GM18907 (cell line): Measurements from ENCODE around the gene VAMP3.

Experiments used
- ATAC-seq: cut with Tn5 transposase; IDR thresholded peaks from one replicate; pipeline ENCODE4 v1.9.1; 2021; ENCODE audit warnings: mild to moderate bottlenecking, moderate library complexity; ENCODE audit not compliant: unreplicated experiment

Gene VAMP3

GRCh38 chr1:7770997-7771822 lies at the start of gene VAMP3:
Gene VAMP3, plus strand, starts transcription at chr1:7771296. Its CDS starts 88 bp downstream, at chr1:7771384.
- peak; percentile 69 for ATAC-seq

GRCh38 chr1:7721940-7722669 lies 49.0 kb upstream of the VAMP3 start:
- ATAC-seq = no peak

- no peak for ATAC-seq
Measured at GRCh38 chr1:7722670-7723012, 48.5 kb upstream of the VAMP3 start.

GRCh38 chr1:7726623-7727022 lies 44.5 kb upstream of the VAMP3 start:
- ATAC-seq = no peak

GRCh38 chr1:7727809-7728471 lies 43.2 kb upstream of the VAMP3 start:
- no peak for ATAC-seq

- ATAC-seq = no peak
Measured at GRCh38 chr1:7729761-7730160, 41.3 kb upstream of the VAMP3 start.

GRCh38 chr1:7732331-7732730 lies 38.8 kb upstream of the VAMP3 start:
- ATAC-seq = no peak

DNA sequence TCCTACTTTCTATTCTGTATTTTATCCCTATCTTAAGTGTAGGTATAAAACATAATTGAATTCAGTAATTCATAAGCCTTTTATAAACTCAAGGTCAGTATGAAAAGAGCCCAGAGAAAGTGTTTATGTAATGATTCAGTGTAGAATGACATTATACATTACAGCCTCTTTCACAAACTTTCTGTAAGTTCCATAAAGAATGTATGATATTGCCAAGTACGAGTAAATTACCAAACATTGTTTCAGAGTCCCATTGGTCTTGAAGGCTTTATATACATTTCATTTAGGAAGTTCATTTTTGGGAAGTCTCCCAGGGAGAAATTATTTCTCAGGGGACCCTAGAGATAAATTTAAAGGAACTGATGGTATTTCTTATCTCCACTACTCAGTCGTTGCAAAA lies 37.8 kb upstream of the VAMP3 start:
- ATAC-seq = no peak

DNA sequence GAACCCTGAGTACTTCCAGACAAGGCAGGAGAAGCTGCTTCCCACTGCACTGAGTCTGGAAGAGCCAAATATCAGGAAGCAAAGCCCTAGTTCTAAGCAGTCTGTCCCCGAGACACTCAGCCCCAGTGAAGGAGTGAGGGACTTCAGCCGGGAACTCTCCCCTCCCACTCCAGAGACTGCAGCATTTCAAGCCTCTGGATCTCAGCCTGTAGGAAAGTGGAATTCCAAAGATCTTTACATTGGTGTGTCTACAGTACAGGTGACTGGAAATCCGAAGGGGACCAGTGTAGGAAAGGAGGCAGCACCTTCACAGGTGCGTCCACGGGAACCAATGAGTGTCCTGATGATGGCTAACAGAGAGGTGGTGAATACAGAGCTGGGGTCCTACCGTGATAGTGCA lies 33.1 kb upstream of the VAMP3 start:
- no peak for ATAC-seq

GRCh38 chr1:7743346-7743745 lies 27.8 kb upstream of the VAMP3 start:
- no peak for ATAC-seq

- ATAC-seq = no peak
Measured at GRCh38 chr1:7744882-7745281, 26.2 kb upstream of the VAMP3 start.

DNA sequence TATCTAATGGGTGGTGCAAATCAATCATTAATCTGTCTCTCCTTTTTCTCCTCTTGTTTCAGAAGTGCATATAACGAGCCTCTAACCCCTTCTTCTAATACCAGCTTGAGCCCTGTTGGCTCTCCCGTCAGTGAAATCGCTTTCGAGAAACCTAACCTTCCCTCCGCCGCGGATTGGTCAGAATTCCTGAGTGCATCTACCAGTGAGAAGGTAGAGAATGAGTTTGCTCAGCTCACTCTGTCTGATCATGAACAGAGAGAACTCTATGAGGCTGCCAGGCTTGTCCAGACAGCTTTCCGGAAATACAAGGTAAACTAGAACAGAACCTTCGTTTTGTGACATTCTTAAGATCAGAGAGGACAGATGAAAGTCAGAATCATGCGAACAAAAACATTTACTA lies 25.3 kb upstream of the VAMP3 start:
- no peak for ATAC-seq

DNA sequence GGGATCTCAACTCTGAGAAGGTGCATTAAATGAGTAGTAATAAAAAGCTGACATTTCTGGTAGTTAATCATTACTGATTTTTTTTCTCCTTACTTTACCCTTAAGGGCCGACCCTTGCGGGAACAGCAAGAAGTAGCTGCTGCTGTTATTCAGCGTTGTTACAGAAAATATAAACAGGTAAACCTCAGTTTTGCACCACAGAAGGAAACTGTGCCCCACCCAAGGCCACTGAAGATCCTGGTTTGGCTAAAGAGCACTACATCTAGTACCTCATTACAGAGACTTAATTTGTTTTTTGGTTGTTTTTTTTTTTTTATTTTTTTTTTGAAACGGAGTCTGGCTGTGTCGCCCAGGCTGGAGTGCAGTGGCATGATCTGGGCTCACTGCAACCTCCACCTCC lies 23.5 kb upstream of the VAMP3 start:
- ATAC-seq = no peak

- no peak for ATAC-seq
Measured at GRCh38 chr1:7749126-7749525, 22.0 kb upstream of the VAMP3 start.

DNA sequence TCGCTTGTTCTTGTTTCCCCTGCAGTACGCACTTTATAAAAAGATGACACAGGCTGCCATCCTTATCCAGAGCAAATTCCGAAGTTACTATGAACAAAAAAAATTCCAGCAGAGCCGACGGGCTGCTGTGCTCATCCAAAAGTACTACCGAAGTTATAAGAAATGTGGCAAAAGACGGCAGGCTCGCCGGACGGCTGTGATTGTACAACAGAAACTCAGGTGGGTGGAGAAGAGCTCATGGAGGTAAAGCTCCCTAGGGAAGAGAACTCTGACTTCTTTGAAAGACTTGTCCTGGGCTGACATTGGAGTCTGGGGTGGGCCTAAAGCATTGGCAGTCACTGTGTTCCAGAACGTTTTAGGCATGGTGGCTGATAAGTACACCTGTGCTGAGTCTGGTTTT lies 19.9 kb upstream of the VAMP3 start:
- no peak for ATAC-seq

DNA sequence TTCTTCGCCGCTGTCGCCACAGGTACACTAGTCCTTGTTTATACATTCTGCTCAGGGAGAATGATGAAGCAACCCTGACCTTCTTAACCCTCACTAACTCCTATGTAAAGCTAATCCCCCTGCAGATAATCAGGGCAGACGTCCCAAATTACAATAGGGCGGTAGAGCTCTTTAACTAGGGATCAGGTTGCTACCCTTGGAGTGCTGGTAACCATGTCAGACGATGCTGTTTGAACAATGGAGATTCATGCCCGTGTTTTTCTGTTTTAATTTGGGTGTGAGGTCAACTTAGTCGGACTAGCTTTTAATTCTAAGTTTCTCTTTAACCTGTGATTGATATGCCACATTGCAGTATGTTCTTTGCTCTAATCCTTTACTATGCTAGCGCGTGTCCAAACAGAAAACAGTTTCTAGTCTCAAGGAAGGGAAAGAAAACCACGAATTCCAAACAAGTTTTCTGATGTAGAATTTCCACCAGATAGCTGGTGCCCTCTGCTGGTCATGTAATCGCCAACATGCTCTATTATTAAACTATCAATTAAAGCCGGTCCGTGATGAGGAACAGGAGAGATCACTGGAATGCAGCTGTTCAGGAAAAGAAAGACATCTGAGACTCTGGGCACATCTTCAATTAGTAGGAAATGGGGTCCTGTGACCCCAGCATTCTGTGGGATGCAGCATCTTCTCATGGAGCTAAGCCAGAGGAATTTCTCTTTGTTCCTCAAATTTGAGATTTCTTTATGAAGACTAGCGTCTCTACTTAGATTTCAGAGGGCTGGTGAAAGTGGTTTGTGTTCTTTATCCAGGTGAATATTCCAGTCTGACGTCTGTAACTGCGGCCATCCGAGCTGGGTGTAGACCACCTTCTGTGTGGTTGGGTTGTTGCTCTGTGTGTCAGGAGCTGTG lies 18.3 kb upstream of the VAMP3 start:
- ATAC-seq = no peak

GRCh38 chr1:7753641-7754040 lies 17.5 kb upstream of the VAMP3 start:
- no peak for ATAC-seq

DNA sequence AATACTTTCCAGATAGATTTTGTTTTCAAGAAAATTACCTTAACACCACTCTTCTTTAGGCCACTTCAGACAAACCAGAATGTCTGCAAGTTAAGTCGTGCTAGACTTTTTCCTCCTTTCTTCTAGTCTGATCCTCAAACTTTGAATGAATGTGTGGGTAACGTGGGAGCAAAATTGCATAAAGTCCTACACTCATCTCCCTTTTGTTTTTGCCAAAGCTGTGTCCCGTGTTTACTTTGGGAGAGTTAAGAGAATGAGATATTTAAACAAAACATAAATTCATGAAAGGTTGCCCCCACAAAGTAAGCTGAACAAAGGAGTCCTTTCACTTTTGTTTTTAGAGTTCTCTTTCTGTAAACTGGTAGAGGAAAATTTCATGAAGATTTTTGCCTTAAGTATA lies 16.9 kb upstream of the VAMP3 start:
- no peak for ATAC-seq

- ATAC-seq = no peak
Measured at GRCh38 chr1:7755448-7755847, 15.6 kb upstream of the VAMP3 start.

- no peak for ATAC-seq
Measured at GRCh38 chr1:7760245-7760644, 10.9 kb upstream of the VAMP3 start.

DNA sequence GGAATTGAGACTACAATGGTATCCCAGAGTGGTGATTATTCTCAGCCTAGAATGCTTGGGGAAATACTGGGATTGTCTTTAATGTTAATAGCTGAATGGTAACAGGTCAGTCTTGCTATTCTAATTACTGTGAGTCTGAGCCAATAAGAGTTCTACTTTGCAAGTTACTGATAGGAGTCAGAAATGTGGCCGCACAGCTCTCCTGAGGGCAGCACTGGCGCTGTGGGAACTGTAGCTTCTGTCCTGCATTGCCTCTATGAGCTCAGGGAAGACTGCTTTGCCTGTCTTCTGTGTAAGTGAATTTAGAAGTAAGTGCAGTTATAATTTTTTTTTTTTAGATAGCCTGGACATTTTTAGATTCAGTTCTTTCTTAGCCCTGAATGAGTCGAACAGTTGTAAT lies 10.0 kb upstream of the VAMP3 start:
- ATAC-seq = no peak
